Ascending aorta (tissue), 2 donors: ENCODE measurements around the gene OSM. TPM values are rescaled to one million over a fixed set of nuclear protein-coding genes. Genes with fewer than 3 reads are reported as not detected.

Experiments used
- DNase-seq, 2 donors: peaks; one replicate each; pipeline ENCODE4 v3.0.0-alpha.2; 2019; ENCODE audit warnings: low spot score in 2 of 2
- H3K27ac ChIP-seq, 2 donors: fragments of 200-600 bp; sonication (generic); one replicate each; pipeline ENCODE4 v1.5.1; 2016 to 2017; ENCODE audit warnings: mild to moderate bottlenecking in 1 of 2
- H3K27me3 ChIP-seq: fragments of 200-600 bp; sonication (generic); one replicate; pipeline ENCODE4 v1.5.1; 2017
- H3K36me3 ChIP-seq, 2 donors: fragments of 200-600 bp; sonication (generic); one replicate each; pipeline ENCODE4 v1.5.1; 2016
- H3K4me1 ChIP-seq, 2 donors: fragments of 200-600 bp; sonication (generic); one replicate each; pipeline ENCODE4 v1.5.1; 2016 to 2017; ENCODE audit warnings: mild to moderate bottlenecking in 1 of 2
- H3K4me3 ChIP-seq, 2 donors: fragments of 200-600 bp; sonication (generic); one replicate each; pipeline ENCODE4 v1.5.1; 2016 to 2017; ENCODE audit warnings: mild to moderate bottlenecking in 1 of 2
- H3K9me3 ChIP-seq, 2 donors: fragments of 200-600 bp; sonication (generic); one replicate each; pipeline ENCODE4 v1.5.1; 2016
- CTCF ChIP-seq, 3 experiments: fragments of 200-600 bp in 2 of 3; fragments of 450-650 bp in 1 of 3; sonication (generic) in 2 of 3; IDR thresholded peaks; one replicate each; pipeline ENCODE4 v1.5.1; 2016 to 2019; ENCODE audit warnings: antibody characterized with exemption in 3 of 3, mild to moderate bottlenecking in 1 of 3, moderate library complexity in 1 of 3
- intact Hi-C: fragments of 100-400 bp; cut with DNase I; formaldehyde crosslinking; loops from one replicate; pipeline ENCODE4 v1.15.1; 2023
- total RNA-seq: library from RNA; depleted of rRNA; stranded (reverse); fragments of >200 nt; gene quantifications from one replicate; pipeline ENCODE4 v1.1.0, GENCODE V29; 2016

Gene OSM
- total RNA-seq, 1 donor from 2014 or later, result not detected

DNA sequence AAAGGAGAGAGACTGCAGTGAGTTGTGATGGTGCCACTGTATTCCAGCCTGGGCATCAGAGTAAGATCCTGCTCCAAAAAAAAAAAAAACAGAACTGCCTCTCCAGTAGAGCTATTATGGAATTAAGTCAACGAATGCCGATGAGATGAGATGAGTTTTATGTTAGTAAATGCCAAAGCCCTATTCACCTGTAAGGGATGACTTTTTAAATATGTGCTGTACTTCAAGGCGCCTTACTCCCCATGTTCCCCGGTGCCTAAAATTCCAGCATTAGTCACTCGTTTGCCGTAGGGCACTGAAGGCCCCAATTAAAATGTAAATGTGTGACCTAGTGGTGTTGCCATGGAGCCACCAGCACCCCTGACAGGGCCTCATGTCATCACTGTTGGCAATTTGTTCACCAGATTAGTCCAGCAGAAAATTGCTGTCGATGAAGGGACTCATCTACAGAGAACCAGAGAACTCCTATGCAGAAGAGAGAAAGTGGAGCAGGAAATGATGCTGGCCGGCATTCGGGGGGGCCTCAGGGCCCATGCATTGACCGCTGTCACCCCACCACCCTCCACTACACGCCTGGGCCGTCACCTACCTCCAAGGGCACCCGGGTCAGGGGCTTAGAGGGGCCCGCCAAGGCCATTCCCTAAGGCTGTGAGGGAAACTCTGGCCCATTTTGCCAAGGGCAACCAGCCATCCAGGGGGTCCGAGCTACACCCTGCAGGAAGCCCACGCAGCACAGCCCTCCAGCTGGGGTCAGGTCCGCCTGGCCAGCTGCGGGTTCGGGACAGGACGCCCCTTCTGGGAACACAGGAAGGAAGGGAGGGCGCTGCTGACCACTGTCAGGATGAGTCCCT is 37.9 kb downstream of the OSM start:
- no peak overlapping the region for H3K27ac ChIP-seq
- TF ChIP-seq CTCF (IDR thresholded peaks at IDR 0.05), result no peak
- H3K27me3 ChIP-seq, result no peaks in the 10 kb centered on the region
- H3K4me3 ChIP-seq, result no peak overlapping the region
- no peak for DNase-seq
- H3K4me1 ChIP-seq, result no peaks in the 10 kb centered on the region
- no peaks in the 10 kb centered on the region for H3K9me3 ChIP-seq
- no peaks in the 10 kb centered on the region for H3K36me3 ChIP-seq
- intact Hi-C loops, result no loop called here

DNA sequence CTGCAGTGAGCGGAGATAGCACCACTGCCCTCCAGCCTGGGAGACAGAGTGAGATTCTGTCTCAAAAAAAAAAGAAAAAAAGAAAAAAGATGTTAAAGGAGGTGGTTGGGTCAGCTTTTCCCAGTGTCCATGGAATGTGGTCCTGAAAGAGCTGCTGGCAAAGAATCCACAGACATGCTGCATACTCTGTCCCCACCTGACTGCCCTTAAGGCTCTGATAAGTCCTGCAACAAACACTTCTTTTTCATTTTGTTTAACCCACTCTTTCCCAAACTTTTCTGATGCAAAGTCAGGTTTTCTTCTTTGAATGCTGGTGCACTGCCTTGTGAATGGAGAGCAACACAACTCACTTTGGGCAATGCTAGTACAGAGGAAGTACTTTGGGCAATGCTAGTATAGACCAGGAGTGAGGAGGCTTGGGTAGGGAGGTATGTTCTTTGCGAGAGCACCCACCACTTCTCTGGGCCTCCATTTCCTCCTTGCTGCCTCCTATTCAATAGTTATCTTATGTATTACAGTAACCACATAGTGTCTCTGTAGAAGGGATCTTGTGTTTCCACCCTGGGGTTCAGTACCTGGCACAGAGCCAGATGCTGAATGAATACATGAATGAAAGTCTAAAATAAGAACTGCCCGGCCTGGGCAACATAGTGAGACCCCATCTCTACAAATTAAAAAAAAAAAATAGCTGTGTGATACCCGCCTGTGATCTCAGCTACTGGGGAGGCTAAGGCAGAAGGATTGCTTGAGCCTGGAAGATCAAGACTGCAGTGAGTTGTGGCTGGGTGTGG is 39.0 kb downstream of the OSM start:
- intact Hi-C loops, result no loop called here
- no peak for TF ChIP-seq CTCF (IDR thresholded peaks at IDR 0.05)
- DNase-seq, result no peak
- Histone ChIP-seq H3K27ac (no peak overlapping the region), H3K27me3 (no peaks in the 10 kb centered on the region), H3K36me3 (no peaks in the 10 kb centered on the region), H3K9me3 (no peaks in the 10 kb centered on the region), H3K4me3 (no peak overlapping the region), H3K4me1 (no peaks in the 10 kb centered on the region)

GRCh38 chr22:30226192-30226832 is 40.3 kb downstream of the OSM start:
- Histone ChIP-seq H3K4me1 (no peaks in the 10 kb centered on the region), H3K27ac (no peak overlapping the region), H3K9me3 (no peaks in the 10 kb centered on the region), H3K4me3 (no peak overlapping the region), H3K36me3 (no peaks in the 10 kb centered on the region), H3K27me3 (no peaks in the 10 kb centered on the region)
- TF ChIP-seq CTCF (IDR thresholded peaks at IDR 0.05), result no peak
- no peak for DNase-seq
- intact Hi-C loops, result no loop called here

DNA sequence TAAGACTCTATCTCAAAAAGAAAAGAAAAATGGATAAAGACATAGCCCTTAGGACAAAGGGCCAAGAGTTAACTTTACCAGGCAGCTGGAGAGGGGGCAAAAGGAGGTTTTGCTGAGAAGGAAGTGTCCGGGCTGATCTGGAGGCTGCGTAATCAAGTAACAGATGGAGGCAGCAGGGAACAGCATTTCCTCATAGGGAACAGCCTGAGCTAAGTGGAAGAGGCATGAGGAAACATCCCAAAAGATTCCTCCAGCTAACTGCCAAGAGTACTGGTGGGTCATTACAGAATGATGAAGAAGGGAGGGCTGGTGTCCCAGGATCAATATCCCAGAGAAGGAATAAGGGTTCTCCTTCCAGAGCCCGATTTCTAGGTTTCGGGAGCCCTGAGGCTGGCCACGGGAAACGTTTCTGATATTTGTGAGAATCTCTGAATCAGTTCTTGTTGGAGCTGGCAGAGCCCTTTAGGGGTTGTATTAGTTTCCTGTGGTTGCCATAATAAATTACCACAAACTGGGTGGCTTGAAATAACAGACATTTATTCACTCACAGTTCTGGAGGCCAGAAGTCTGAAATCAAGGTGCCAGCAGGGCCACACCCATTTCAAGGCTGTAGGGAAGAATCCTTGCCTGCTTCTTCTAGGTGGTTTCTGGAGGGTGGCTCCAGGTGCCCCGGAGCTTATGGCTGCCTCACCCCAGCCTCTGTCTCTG is 41.3 kb downstream of the OSM start:
- intact Hi-C loops, result no loop called here
- DNase-seq, result no peak
- H3K9me3 ChIP-seq, result no peaks in the 10 kb centered on the region

More for the DNA sequence above, 41.3 kb downstream of the OSM start:
- no peaks in the 10 kb centered on the region for H3K27me3 ChIP-seq
- no peaks in the 10 kb centered on the region for H3K4me1 ChIP-seq
- no peak overlapping the region for H3K4me3 ChIP-seq
- H3K36me3 ChIP-seq, result no peaks in the 10 kb centered on the region
- no peak for TF ChIP-seq CTCF (IDR thresholded peaks at IDR 0.05)
- H3K27ac ChIP-seq, result no peak overlapping the region
